Measurements from ENCODE around the gene TUBB4A. TPM values are rescaled to one million over a fixed set of nuclear protein-coding genes. Genes with fewer than 3 reads are reported as not detected.

TUBB4A gene
- total RNA-seq, 2 donors from 2014 or later = 0.44 to 1.4 TPM

DNA sequence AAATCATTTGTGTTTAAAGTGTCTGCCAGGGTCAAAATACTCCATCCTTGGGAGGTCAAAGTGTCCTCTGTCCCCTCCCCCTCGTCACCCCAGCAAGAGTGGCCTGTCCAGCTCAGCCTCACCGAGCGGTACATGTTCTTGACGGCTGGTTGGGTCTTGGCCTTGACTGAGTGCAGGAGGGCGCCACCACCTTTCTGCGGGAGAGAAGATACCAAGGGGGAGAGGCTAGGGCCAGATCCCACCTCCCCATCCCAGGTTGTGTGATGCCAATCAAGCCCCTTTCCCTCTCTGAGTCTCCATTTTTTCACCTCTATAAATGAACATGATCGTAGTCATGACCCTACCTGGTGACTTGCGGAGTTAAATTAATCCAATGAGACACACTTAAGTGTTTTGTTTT is 31.9 kb downstream of the TUBB4A start:
- no peak for DNase-seq
- no peak overlapping the region for H3K27ac ChIP-seq
- H3K36me3 ChIP-seq = no peaks in the 10 kb centered on the region
- no peak overlapping the region for H3K4me3 ChIP-seq
- H3K9me3 ChIP-seq = no peaks in the 10 kb centered on the region
- intact Hi-C loops (cut with DNase I) = no loop called here
- H3K4me1 ChIP-seq = no peaks in the 10 kb centered on the region
- H3K27me3 ChIP-seq = no peaks in the 10 kb centered on the region
- H3K9ac ChIP-seq (ENCODE audit: low read depth in 2 of 2, low read length in 2 of 2) = no peak overlapping the region
- TF ChIP-seq CTCF (IDR thresholded peaks at IDR 0.05) = no peak

DNA sequence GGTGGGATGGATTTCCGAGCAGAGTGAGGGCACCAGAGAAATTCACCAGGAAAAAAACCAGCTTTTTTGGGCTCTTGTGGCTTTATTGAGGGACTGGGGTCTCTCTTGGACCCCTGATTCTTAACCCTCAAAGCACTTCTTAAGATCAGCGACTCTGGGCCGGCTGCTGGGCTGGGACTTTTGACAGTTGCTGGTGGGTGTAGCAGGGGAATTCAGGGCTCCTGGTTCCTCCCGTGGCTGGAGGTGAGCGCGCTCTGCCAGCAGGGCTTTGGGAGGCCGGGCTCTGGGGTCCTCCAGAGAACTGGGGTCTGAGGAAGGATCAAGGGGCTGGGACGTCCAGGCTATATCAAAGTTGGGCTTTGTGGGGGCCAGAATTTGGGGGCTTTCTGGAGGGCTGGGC is 34.7 kb downstream of the TUBB4A start:
- intact Hi-C loops (cut with DNase I) = no loop called here
- no peak for DNase-seq
- Histone ChIP-seq H3K4me1 (no peaks in the 10 kb centered on the region), H3K36me3 (no peaks in the 10 kb centered on the region), H3K4me3 (no peak overlapping the region), H3K27me3 (no peaks in the 10 kb centered on the region), H3K9ac (ENCODE audit: low read depth in 2 of 2, low read length in 2 of 2) (no peak overlapping the region), H3K27ac (no peak overlapping the region), H3K9me3 (no peaks in the 10 kb centered on the region)
- no peak for TF ChIP-seq CTCF (IDR thresholded peaks at IDR 0.05)

GRCh38 chr19:6466526-6467248 is 35.4 kb downstream of the TUBB4A start:
- Histone ChIP-seq H3K36me3 (no peaks in the 10 kb centered on the region), H3K4me1 (no peaks in the 10 kb centered on the region), H3K4me3 (no peak overlapping the region), H3K27ac (no peak overlapping the region), H3K27me3 (no peaks in the 10 kb centered on the region), H3K9me3 (no peaks in the 10 kb centered on the region), H3K9ac (ENCODE audit: low read depth in 2 of 2, low read length in 2 of 2) (no peak overlapping the region)
- intact Hi-C loops (cut with DNase I) = no loop called here
- DNase-seq = no peak
- TF ChIP-seq CTCF (IDR thresholded peaks at IDR 0.05) = no peak

DNA sequence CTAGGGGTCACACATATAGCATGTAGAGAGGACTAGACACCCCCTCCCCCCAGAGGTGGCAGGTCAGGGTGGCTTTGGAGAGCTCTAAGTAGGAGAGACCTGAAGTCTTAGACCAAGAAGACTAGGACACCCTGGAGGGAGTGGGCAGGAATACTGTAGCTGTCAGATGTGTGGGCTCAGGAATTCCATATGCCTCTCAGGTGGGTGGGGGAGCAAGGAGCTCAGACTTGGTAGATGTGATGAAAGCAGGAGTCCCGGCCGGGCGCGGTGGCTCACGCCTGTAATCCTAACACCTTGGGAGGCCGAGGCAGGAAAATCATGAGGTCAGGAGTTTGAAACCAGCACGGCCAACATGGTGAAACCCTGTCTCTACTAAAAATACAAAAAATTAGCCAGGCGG is 36.4 kb downstream of the TUBB4A start:
- intact Hi-C loops (cut with DNase I) = no loop called here
- Histone ChIP-seq H3K9me3 (no peaks in the 10 kb centered on the region), H3K9ac (ENCODE audit: low read depth in 2 of 2, low read length in 2 of 2) (peak overlapping the region in 1 of 2 donors; percentile 91), H3K27me3 (no peaks in the 10 kb centered on the region), H3K27ac (no peak overlapping the region), H3K36me3 (no peaks in the 10 kb centered on the region), H3K4me3 (peak overlapping the region; percentile 57), H3K4me1 (no peaks in the 10 kb centered on the region)
- DNase-seq = no peak
- TF ChIP-seq CTCF (IDR thresholded peaks at IDR 0.05) = no peak

DNA sequence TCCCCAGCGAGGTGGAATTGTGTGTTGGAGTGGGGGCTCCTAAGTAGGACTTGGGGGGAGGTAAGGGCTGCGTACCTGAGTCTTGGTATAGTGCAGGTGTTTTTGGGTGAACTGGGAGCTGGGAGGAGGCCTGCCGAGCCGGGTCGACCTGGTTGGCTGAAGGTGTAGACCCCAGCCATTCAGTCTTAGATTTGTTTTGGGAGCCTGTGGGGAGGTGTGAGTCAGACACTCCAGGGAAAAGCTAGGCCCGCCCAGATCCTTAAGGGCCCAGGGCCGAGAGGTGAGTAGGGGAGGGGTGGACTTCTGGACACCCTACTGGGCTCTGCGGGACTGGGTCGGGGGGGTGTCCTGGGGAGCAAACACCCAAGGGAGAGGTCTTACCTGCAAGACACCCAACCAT is 37.1 kb downstream of the TUBB4A start:
- no peak for DNase-seq
- no peak for TF ChIP-seq CTCF (IDR thresholded peaks at IDR 0.05)
- no peaks in the 10 kb centered on the region for H3K9me3 ChIP-seq
- H3K36me3 ChIP-seq = no peaks in the 10 kb centered on the region
- peak overlapping the region; percentile 57 for H3K4me3 ChIP-seq
- peak overlapping the region; percentile 79 for H3K27ac ChIP-seq
- no peaks in the 10 kb centered on the region for H3K4me1 ChIP-seq
- peak overlapping the region; percentile 87 to 91 for H3K9ac ChIP-seq (ENCODE audit: low read depth in 2 of 2, low read length in 2 of 2)
- intact Hi-C loops (cut with DNase I) = no loop called here
- no peaks in the 10 kb centered on the region for H3K27me3 ChIP-seq
